GM19455 (cell line): Measurements from ENCODE around the gene CATSPER1.
"Not testable (repeated sequence)": the region's sequence is repeated elsewhere in the genome, so short reads cannot be mapped to it uniquely, and the experiment has no call there.

Source experiments
- ATAC-seq: cut with Tn5 transposase; IDR thresholded peaks from one replicate; pipeline ENCODE4 v1.9.1; 2021; ENCODE audit not compliant: unreplicated experiment

The CATSPER1 gene

GRCh38 chr11:66020618-66021357, 5.5 kb downstream of the CATSPER1 start:
- no peak for ATAC-seq

- no peak for ATAC-seq
Observed at GRCh38 chr11:66020212-66020611, 6.1 kb downstream of the CATSPER1 start.

- no peak for ATAC-seq
Observed at GRCh38 chr11:66017321-66017720, 9.0 kb downstream of the CATSPER1 start.

GRCh38 chr11:66016793-66017177, 9.5 kb downstream of the CATSPER1 start:
- ATAC-seq = no peak

- no peak for ATAC-seq
Observed at GRCh38 chr11:66015936-66016792, 10.1 kb downstream of the CATSPER1 start.

- ATAC-seq = no peak
Observed at GRCh38 chr11:66015454-66015881, 10.8 kb downstream of the CATSPER1 start.

- ATAC-seq = no peak
Observed at GRCh38 chr11:66014804-66015453, 11.3 kb downstream of the CATSPER1 start.

GRCh38 chr11:66013762-66014100, 12.5 kb downstream of the CATSPER1 start:
- no peak for ATAC-seq

- no peak for ATAC-seq
Observed at GRCh38 chr11:66012946-66013761, 13.1 kb downstream of the CATSPER1 start.

- no peak for ATAC-seq
Observed at GRCh38 chr11:66012371-66012945, 13.8 kb downstream of the CATSPER1 start.

- no peak for ATAC-seq
Observed at GRCh38 chr11:66011785-66012303, 14.4 kb downstream of the CATSPER1 start, which contains the start of gene CST6. Gene CST6, plus strand, starts transcription at chr11:66012008. Its CDS starts 37 bp downstream, at chr11:66012045.

- ATAC-seq = no peak
Observed at GRCh38 chr11:66011239-66011784, 15.0 kb downstream of the CATSPER1 start.

- ATAC-seq = not testable (repeated sequence)
Observed at GRCh38 chr11:66010036-66010435, 16.2 kb downstream of the CATSPER1 start.

- ATAC-seq = no peak
Observed at GRCh38 chr11:66008468-66009101, 17.7 kb downstream of the CATSPER1 start.

GRCh38 chr11:66008095-66008467, 18.2 kb downstream of the CATSPER1 start:
- ATAC-seq = no peak

GRCh38 chr11:66007201-66007634, 19.1 kb downstream of the CATSPER1 start:
- no peak for ATAC-seq

- no peak for ATAC-seq
Observed at GRCh38 chr11:66006891-66007176, 19.4 kb downstream of the CATSPER1 start.

GRCh38 chr11:66006134-66006890, 20.0 kb downstream of the CATSPER1 start:
- ATAC-seq = no peak

GRCh38 chr11:66004186-66004585, 22.1 kb downstream of the CATSPER1 start:
- ATAC-seq = no peak
